Nephron progenitor cell (in vitro differentiated cells): ENCODE data around the gene TEC.
A peak's percentile ranks its signal among the peaks of the same experiment; 100 is the strongest.

Experiments used
- DNase-seq: peaks from one replicate; pipeline ENCODE4 v3.0.0; 2021
- H3K27ac Mint-ChIP-seq: 2 replicates; pipeline ENCODE4 v1.8.0; 2021; ENCODE audit warnings: mild to moderate bottlenecking, moderate library complexity, mixed read lengths
- H3K27me3 Mint-ChIP-seq: 2 replicates; pipeline ENCODE4 v1.8.0; 2021; ENCODE audit warnings: mild to moderate bottlenecking, low read depth, mixed read lengths; ENCODE audit not compliant: poor library complexity
- H3K36me3 Mint-ChIP-seq: 2 replicates; pipeline ENCODE4 v1.8.0; 2021; ENCODE audit warnings: low read depth, mixed read lengths
- H3K4me1 Mint-ChIP-seq: 2 replicates; pipeline ENCODE4 v1.8.0; 2021; ENCODE audit warnings: mixed read lengths
- H3K4me3 Mint-ChIP-seq: 2 replicates; pipeline ENCODE4 v1.8.0; 2021; ENCODE audit warnings: mild to moderate bottlenecking, moderate library complexity, mixed read lengths
- H3K9me3 Mint-ChIP-seq: 2 replicates; pipeline ENCODE4 v1.8.0; 2021; ENCODE audit warnings: mild to moderate bottlenecking, moderate library complexity, mixed read lengths
- TF ChIP-seq, protein P1 (sequence below): fragments of 200-600 bp; sonication (generic); IDR thresholded peaks from 2 replicates; pipeline ENCODE4 v1.5.0; 2021; ENCODE audit warnings: antibody characterized with exemption

The TEC gene

DNA sequence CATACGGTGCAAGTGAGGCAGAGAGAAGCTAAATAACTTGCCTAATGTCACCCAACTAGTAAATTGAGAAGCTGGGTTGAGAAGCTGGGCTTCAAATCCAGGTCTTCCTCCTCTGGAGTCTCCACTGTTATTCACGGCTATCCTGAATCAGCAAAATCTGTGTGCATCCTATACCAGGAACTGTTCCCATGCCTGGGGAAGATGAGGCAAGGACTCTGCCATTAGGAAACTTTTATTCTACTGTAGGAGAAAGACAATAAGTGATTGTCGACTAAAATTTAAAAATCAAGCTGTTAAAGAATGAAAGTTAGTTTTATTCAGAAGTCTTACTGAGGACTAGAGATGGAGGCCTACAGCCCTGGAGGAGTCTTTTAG lies 872 bp upstream of the TEC start:
- H3K36me3 Mint-ChIP-seq = no peaks in the 10 kb centered on the region
- H3K27me3 Mint-ChIP-seq = peaks cover 57% of the 10 kb centered on the region
- H3K4me1 Mint-ChIP-seq = peaks cover 3% of the 10 kb centered on the region
- H3K9me3 Mint-ChIP-seq = peaks cover 26% of the 10 kb centered on the region
- H3K4me3 Mint-ChIP-seq = peak overlapping the region; percentile 91
- TF ChIP-seq, protein P1, sequence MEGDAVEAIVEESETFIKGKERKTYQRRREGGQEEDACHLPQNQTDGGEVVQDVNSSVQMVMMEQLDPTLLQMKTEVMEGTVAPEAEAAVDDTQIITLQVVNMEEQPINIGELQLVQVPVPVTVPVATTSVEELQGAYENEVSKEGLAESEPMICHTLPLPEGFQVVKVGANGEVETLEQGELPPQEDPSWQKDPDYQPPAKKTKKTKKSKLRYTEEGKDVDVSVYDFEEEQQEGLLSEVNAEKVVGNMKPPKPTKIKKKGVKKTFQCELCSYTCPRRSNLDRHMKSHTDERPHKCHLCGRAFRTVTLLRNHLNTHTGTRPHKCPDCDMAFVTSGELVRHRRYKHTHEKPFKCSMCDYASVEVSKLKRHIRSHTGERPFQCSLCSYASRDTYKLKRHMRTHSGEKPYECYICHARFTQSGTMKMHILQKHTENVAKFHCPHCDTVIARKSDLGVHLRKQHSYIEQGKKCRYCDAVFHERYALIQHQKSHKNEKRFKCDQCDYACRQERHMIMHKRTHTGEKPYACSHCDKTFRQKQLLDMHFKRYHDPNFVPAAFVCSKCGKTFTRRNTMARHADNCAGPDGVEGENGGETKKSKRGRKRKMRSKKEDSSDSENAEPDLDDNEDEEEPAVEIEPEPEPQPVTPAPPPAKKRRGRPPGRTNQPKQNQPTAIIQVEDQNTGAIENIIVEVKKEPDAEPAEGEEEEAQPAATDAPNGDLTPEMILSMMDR = no peak
- no peak overlapping the region for H3K27ac Mint-ChIP-seq
- DNase-seq = no peak

DNA sequence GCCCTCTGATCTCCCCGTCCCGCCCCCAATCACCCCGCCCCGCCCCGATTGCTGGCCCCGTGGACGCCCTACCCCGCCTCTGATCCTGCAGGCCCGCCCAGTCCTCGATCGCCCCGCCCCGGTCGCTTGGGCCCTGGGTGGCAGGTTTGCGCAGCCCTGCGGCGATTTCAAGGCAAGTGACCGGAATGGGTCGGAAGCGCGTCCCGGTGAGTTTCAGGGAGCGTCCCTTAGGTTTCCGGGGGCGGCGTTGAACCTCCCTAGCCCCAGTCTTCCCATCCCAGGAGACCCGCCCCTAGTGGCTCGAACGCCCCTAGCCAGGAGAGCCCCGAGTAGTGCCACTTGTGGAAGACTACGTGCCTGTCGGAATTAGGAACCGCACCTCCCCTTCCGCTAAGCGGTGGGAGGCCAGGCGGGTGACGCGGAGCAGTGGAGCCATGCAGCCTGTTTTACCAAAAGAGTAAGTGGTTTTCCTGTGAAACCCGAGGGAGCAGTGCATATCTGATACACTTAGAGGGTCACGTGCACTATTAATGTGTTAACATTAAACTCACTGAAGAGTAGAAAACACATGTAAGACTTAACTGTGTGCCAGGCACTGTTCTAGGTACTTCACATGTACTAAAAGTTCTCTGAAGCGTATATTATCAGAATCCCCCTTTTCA lies 354 bp upstream of the TEC start:
- TF ChIP-seq, protein P1 = peak; percentile 17
- H3K4me1 Mint-ChIP-seq = peaks cover 3% of the 10 kb centered on the region
- no peak overlapping the region for H3K27ac Mint-ChIP-seq
- H3K9me3 Mint-ChIP-seq = peaks cover 26% of the 10 kb centered on the region
- peak; percentile 96 for DNase-seq
- peaks cover 57% of the 10 kb centered on the region for H3K27me3 Mint-ChIP-seq
- no peaks in the 10 kb centered on the region for H3K36me3 Mint-ChIP-seq
- peak overlapping the region; percentile 91 for H3K4me3 Mint-ChIP-seq

DNA sequence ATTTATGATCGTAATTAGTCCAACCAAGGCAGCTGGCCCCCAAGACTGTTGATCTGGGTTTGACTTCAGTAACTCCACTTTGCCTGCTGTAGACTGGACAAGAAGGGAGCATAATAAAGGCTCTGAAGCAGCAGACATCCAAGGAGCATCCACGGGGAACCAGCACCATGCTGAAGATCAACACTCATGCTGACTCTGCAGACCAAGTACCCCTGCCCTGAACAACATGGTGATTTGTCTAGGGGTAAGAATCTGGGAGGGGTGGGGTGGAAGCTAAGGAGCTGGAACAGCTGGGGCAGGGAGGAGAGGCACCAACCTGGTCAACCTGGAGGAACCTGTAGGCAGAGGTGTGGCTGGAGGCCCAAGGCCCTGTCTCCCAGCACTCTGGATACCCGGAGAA lies 2.1 kb downstream of the TEC start:
- Mint-ChIP-seq H3K9me3 (peaks cover 26% of the 10 kb centered on the region), H3K27ac (no peak overlapping the region), H3K27me3 (peaks cover 69% of the 10 kb centered on the region), H3K4me3 (no peak overlapping the region), H3K4me1 (peaks cover 12% of the 10 kb centered on the region), H3K36me3 (no peaks in the 10 kb centered on the region)
- DNase-seq = no peak
- TF ChIP-seq, protein P1 = no peak

DNA sequence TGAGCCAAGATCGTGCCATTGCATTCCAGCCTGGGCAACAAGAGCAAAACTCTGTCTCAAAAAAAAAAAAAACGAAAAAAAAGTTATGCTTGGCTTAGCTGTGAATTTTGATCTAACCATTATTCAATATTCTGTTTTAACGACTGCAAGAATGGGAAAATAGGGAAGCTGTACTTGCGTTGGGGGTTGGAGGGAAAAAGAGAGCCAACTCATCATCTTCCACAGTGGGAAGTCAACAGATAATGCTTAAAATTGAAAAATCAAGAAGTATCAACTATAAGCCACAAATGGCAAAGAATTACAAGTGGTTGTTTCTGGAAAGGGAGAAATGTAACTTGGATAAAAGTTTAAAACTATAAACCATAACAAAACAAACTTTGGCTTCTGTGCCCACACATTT lies 2.9 kb downstream of the TEC start:
- TF ChIP-seq, protein P1 = no peak
- Mint-ChIP-seq H3K9me3 (peaks cover 25% of the 10 kb centered on the region), H3K27me3 (peaks cover 66% of the 10 kb centered on the region)

DNA sequence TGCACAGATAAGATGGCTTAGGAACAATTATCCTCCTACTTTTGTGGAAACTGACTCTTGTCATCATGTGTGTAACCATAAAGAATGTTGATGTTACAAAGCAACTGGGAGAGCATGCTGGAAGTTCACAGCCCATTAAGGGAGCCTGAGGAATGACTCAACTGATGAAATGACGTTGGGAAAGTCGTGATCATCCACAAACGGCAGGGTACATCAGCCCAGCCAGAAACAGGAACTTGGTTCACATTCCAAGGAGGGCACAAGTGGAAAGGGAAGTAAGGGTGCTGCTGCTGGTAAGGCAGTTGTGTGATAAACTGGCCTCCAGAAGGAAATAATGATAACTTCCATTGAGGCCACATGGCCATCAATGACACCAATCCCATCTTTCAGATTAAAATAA lies 6.7 kb downstream of the TEC start:
- Mint-ChIP-seq H3K9me3 (peaks cover 13% of the 10 kb centered on the region), H3K36me3 (no peaks in the 10 kb centered on the region), H3K27ac (no peak overlapping the region), H3K27me3 (peaks cover 31% of the 10 kb centered on the region), H3K4me1 (peaks cover 9% of the 10 kb centered on the region), H3K4me3 (no peak overlapping the region)
- TF ChIP-seq, protein P1 = no peak
- DNase-seq = no peak

More for the DNA sequence above, 2.9 kb downstream of the TEC start:
- Mint-ChIP-seq H3K27ac (no peak overlapping the region), H3K4me1 (peaks cover 12% of the 10 kb centered on the region), H3K4me3 (no peak overlapping the region), H3K36me3 (no peaks in the 10 kb centered on the region)
- DNase-seq = no peak

DNA sequence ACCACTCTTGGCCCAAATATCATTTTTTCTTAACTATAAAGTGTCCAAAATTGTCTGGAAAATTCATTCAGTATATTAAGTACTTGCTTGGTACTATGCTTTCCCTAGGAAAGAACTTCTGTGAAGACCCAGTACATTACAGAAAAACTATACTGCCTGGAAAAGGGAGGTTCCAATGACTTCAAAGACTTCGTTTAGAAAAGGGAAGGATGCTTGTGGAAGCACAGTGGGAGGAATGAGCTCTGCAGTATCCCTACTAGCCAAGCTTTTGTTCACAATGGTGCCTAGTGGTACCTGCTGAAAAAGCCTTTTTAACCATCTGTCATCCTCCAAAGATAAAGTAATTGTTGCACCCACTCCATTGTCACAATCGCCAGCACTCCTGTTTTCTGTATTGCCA lies 7.2 kb downstream of the TEC start:
- peaks cover 9% of the 10 kb centered on the region for H3K4me1 Mint-ChIP-seq
- no peak overlapping the region for H3K27ac Mint-ChIP-seq
- H3K27me3 Mint-ChIP-seq = peaks cover 27% of the 10 kb centered on the region
- no peaks in the 10 kb centered on the region for H3K36me3 Mint-ChIP-seq
- TF ChIP-seq, protein P1 = no peak
- no peak for DNase-seq
- no peak overlapping the region for H3K4me3 Mint-ChIP-seq
- H3K9me3 Mint-ChIP-seq = peaks cover 10% of the 10 kb centered on the region
